OCI-M2 (cell line): Measurements from ENCODE around the gene TLN1.

Experiments used
- DNase-seq: peaks from one replicate; lab custom pipeline; 2025; ENCODE audit not compliant: unreplicated experiment; lab: John Stamatoyannopoulos, UW

Gene TLN1

DNA sequence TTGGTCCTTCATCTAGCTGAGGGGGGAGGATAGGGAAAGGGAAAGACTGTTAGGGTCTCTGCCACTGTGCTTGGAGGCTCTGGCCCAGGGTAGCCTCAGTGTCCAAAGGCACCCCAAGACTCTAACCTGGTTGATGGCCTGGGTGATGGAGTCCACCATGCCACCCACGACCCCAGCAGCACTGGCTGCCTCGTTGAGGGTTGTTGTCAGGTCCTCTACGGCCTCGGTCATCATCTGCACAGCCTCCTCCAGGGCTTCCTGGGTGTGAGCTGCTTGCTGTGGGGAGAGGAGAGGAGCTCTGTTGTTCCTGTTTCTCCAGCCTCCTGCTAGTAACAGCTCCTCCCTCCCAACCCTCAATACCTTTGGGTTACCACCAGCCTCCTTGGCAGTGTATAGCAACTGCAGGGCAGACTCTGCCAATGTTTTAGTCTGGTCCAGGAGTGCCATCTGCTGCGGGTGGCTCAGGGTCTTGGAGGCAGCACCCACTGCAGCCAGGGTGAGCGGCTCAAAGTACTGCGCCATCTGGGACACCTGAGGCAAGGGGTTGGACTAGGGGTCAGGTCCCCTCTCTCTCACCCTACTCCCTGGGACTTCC lies 26.1 kb downstream of the TLN1 start:
- DNase-seq, result no peak

DNA sequence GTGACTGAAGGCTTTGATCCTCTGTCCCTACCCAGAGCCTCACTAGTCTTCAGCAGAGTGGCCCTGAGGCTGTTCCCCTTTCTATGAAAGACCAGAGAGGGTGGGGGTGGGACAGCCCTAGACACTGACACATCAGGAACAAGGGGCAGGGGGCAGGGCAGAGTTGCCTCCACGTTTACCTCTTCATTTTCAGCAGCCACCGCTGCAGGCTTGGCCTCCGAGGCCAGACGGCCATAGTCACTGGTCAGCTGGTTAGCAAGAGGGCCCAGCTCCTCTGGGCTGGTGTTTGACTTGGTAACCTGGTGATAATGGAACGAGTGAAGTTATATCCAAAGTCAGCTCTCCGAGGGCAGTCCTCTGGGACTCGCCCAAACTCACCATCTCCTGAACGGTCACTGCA lies 26.6 kb downstream of the TLN1 start:
- DNase-seq, result no peak

DNA sequence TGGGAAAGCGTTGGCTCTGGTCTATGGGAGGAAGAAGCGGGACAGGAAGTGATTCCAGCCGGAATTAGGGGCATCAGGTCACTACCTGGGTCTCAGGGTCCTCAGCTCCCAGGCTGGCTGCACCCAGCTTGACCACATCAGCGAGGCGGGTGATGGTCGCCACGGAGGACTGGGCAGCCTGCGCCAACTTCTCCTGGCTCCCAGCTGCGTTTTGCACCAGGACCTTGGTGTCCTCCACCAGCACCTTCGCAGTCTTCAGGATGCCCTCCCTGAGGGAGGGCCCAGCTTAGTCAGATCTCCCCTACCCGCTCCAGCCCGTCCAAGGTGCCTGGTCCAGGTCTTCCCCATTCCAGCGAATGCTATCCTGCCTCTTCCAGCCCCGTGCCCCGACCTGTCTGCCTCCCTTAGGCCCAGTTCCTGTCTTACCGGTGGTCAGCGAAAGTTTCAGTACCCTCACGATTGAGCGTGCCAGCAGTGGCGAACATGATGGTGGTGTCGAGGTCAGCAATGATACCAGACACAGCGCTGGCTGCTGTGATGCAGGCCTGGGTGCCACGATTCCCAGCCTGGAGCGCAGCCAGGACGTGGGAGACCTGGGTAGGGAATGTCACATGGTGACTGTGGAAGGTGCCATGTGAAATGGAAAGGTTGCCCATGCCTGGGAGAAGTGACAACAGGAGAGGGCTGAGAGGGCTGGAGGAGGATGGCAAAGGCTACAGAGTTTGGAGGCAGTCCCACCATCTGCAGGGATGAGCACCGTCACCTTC lies 27.9 kb downstream of the TLN1 start:
- no peak for DNase-seq

DNA sequence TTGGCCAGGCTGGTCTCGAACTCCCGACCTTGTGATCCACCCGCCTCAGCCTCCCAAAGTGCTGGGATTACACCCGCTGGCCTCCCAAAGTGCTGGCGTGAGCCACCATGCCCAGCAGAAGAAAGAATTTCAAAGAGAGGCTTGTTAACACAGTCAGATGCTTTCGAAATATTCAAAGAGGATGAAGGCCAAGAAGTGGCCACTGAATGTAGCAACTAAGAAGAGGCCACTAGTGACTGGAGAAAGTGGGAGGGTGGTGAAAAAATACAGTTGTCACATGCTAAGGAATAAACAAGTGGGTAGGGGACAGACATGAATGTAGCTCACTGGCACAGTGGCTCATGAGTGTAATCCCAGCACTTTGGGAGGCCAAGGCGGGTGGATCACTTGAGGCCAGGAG lies 29.3 kb downstream of the TLN1 start:
- no peak for DNase-seq

DNA sequence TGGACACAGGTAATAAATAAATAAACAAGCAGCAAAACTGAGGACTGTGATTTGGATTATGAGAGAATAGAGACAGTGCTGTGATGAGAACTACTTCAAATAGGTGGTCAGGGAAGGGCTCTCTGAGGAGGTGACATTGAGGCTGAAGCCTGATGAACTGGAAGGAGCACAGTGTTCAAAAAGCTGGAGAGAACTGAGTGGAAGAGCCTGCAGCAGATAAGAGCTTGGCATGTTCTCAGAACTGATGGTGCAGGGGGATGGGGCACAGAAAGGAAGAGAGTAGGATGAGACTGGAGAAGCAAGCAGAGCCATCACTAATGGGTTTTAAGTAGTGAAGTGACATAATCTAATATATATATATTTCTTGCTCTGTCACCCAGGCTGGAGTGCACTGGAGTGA lies 31.1 kb downstream of the TLN1 start:
- DNase-seq, result no peak

DNA sequence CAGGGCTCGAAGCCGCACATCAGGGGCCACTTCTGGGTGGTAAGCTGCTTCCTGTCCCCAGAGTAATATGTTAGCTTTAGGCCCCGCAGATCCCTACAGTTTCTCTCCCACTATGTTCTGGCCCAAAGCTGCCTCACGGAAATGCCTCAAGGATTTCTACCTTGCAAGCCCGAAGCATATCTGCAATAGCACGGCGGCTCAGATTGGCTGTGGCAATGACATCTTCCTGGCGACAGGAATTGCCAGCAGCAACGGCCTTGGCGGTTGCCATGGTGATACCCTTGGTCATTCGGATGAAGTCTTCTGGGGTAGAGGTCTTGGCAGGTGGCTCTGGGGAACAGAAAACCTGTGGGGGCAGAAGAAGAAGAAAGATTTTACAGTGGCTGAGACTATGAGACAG lies 32.0 kb downstream of the TLN1 start:
- no peak for DNase-seq

DNA sequence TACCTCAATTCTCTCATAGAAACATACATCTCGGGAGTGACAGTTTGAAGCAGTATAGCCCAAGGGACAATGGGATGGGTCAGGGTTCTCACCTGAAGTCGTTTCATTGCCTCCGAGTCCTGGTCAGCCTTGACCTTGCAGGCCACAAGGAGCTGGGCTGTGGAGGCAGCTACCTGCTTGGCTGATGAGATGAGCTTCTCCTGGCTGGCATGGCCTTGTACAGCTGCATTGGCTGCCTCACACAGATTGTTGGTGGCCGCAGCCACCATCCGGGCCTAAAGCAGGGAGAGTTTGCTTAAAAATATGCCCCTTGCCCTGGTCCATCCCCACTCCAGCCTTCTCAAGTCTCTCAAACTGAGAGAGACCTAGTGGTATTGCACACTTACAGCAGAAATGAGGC lies 33.8 kb downstream of the TLN1 start:
- DNase-seq, result no peak

DNA sequence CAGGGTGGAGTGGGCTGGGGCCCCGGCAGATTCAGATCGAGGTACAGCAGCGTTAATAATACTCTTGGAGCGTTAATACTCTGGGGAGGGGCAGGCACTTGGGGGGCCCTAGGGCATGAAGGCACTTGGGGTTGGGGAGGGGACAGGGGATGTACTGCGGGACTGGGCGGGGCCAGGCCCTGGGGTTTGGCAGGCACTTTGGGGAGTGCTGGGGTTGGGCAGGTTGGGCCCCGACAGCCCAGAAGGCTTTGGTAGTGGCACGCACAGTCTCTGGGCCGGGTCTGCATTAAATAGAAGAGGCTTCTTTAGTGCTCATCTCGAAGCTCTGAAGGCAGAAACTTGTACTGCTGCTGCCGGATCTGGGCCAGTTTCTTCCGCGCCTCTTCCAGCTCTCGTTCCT lies 34.5 kb downstream of the TLN1 start:
- DNase-seq, result no peak

DNA sequence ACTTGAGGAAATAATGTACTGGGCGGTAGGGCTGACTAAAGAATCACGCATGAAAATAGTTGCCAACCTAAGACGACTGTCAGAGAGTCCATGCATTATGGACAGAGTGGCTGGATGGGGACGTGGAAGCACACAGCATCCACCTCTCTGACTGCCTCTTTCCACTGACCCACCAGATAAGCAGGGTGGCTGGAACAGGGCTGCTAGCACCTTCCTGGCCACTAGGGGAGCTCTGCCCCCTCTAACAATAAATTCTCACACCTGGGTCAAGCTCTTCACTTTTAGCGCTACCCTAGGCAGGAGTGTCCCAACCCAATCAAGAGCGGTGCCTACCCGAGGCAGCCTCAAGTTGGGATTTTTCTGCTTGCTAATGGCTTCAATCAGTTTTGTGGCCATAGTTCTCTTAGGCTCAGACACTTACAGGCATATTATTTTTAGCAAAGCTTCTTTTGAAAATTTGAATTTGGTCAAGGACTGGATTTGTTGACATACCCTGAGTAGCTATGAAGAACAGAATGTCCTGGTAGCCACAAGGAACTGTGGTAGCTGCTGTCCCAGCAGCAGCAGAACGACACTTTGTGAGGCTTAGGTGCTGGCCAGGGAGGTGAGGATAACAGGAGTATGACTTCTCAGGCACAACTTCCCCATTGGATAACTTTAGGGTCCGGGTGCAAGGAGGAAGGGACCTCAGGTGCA lies 35.3 kb downstream of the TLN1 start:
- peak; percentile 3 for DNase-seq

DNA sequence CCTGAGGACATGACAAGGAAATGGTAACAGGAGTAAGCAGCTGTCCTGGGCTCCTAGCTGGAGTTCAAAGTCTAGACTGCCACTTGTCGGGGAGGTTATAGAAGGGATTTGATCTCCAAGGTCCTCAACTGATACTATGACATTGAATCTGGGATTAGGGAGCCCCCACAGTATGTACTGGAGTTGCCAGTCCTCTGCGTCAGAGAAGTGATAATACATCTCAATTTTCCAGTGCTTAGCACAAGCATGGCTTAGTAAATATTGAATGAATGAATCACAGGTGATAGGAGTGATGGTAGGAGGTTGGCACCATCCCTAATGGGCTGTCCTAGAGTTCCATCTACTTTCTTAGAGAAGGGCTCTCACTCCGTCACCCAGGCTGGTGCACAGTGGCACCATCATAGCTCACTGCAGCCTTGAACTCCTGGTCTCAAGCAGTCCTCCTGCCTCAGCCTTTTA lies 36.0 kb downstream of the TLN1 start:
- no peak for DNase-seq

DNA sequence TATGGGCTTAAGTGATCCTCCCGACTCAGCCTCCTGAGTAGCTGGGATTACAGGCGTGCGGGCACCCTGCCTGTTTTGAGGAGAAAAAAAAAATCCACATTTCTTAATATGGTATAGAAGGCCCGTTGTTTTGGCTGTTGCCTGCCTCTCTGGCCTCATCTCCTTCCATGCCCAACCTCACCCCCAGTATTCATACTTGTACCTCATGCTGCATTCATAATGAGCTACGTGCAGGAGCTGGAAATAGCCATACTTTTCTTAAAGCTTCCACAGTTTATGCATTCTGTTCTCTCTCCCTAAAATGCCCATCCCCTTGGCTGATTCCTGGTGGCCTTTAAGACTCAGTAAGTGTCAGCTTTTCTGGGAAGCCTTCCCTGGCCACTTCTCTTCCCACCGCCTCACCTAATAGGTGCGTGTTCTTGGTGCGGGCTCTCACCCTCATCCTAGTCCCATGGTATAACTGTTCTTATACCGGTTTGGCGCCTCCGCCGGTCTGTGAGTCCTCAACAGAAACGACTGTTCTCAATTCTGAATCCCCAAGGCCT lies 40.2 kb downstream of the TLN1 start:
- no peak for DNase-seq

DNA sequence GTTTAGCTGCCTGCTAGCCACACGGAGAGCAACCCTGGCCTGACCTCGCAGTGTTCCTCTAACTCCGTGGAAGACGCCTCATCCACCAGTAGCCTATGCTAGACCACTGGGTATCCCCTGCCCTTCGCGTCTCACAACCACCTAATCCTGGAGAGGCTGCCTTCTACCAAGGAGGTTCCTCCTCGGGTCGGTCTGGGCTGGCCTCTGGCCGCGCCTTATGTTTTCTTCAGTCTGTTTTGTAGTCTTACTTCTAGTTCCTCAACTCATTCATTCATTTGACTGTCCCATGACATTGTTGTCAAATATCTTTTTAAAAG lies 40.7 kb downstream of the TLN1 start:
- DNase-seq, result peak; percentile 64

DNA sequence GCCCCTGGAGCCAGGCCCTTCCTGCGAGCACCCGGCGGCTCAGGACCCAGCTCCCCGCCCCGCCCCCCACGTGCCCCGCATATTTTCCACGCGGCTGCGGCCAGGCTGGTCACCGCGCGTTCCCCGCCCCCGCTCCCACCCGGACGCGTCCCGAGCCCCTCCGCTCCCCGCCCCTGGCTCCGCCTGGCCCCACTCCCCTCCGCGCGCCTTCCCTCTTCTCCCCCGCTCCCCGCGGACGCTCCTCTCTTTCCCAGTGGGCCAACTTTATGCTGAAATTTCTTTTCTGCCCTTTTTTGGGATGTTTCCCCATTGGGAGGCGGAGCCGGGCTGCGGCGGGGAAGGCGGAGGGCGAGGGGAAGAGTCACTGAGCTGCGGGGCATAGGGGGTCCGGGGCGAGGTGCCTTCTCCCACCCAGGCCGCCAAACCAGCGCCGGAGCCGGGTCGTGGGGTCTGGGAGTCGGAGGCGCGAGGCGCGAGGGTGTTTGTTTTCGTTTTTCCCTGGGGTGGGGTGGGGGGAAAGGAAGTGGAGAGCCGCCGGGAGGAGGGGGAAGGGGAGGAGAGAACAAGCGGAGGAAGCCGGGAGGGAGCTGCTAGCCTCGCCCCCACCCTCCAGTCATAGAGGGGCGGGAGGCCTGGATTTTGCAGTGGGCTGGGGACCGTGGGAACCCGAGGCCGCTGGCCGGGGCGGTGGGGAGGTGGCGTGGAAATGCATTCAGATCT lies 41.2 kb downstream of the TLN1 start:
- no peak for DNase-seq

DNA sequence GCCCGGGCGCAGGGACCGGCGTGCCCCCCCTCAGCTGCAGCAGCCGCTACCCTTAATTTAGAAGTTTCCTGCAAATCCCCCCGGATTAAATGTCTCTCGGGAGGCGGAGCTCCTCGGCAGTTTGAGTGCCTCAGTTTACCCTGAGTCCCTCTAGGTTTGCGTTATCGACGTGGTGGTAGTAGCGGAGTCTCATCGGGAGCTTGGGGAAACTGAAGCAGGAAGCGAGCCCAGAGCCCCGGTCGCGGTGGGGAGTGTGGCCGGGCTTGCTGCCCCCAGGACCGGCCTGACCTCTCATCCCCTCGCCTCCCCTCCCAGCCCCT lies 41.7 kb downstream of the TLN1 start:
- DNase-seq, result no peak

DNA sequence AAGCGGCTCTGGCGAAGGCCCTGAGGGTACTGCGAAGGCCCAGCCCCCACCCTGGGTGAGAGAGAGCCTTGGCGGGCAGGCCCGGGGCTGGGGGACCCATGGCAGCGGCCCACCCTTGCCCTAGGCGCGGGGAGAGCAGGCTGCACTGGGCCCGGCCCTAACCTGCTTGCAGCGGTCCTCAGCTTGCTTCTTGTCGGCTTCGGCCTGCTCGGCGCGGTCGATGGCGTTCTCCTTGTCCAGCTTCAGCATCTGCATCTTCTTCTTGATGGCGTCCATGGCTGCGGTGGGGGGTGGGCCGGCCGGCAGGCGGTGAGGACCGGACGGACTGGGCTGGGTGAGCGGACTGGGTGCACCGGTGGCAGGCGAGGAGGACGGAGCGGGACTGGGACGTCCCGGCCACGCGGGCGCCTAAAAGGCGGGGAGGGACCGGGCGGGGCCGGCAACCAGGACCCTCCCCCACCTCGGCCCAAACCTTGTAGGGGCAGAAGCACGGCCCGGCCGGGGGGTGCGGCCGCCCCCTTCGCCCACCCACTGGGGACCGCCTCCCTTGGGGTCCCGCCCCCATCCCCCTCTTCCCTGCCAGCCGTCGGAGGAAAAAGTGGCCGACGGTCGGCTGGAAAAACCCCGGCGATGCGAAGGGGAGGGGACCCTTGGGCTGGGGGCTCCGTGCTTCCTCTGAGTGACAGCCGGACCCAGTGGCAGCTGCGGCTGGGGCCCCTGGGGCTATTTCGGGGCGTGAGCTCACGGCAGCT lies 42.3 kb downstream of the TLN1 start, which contains the start of gene TPM2:
Gene TPM2, minus strand, starts transcription at position 384 of the 752 bp plus-strand sequence. Its CDS starts 108 bp downstream, at position 276.
- DNase-seq, result no peak

DNA sequence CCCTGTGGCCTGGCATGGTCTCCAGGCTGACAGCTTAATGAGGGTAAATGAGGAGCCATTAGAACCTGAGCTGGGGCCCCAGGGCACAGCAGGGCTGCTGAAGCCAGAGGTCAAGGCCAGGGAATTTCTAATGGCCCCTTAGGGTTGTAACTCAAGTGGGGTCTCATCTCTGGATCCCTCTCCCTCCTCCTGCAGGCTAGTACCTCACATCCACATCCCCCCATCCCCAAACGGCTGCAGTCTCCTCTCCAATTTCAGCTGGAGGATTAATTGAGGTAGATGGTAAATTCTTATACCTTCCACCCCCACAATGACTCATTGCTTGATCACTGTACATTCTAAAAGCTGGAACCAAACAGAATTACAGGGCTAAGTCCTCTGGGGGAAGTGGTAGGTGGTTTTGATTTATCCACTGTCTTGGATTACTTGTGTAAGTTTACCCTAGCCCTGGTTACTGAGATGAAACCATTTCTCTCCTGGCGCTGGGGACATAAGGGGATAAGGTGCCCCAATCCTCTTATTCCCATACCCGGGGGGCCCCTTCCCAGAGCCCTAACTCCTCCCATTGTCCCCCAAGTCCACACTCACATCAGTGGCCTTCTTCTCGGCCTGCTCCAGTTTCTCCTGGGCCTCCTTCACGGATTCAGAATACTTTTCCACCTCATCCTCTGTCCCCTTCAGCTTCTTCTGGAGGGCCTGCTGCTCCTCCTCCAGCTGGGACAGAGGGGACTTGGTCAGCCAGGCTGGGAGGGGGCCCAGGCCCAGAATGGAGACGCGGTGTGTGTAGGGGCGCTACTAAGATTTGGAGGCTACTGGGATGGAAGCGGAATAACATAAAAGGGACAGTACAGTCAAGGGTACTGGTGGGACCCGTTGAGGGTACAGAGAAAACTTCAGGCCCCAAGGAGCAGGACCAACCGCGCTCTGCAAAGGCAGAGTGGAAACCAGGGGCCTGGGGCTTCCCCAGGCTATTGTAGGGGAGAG lies 43.1 kb downstream of the TLN1 start:
- no peak for DNase-seq

DNA sequence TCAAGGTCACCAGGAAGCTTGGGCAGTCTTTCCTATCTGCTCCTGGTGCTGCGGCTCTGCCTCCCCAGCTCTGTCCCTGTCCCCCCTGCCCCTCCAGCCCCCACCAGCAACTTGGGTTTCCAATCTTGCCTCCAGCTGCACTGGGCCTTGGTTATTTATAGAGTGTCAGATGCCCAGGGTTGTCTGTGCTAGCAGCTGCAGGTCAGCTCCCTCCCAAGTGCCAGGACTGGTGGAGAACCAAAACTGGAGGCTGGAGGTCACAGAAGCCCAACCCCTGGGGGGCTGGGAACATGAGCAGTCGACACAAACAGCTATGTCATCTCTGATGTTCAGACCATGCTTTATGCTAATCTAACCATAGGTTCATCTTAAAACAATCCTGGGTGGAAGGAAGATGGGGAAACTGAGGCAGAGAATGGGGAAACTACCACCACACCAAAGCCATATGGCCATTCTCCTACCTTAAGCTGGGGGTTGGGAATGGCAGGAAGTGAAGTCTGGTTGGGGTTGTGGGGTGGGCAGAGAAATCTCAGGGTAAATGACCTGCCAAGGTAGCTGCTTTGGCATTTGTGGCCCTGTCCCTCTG lies 43.9 kb downstream of the TLN1 start:
- DNase-seq, result no peak

DNA sequence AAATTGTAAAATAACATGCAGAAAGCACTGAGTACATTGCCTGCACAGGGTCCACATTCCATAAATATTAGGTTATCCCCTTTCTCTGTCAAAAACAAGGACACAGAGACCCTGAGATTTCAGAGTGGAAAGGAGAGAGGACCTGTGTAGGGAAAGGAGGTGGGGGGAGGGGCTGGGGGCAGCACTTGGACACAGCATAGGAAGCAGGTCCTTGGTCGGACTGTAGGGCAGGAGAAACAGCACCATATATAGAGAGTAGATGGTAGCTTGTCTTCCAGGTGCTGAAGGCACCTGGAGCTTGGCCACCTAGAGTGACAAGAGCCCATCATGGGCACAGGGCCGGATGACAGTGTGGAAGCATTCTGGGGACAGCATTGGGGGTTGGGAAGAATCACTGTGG lies 44.7 kb downstream of the TLN1 start:
- no peak for DNase-seq
